WTC11 (cell line): ENCODE measurements around the gene MEGF11. TPM values are rescaled to one million over a fixed set of nuclear protein-coding genes. Genes with fewer than 3 reads are reported as not detected.

ENCODE experiments used
- ATAC-seq: fragments of 200-7000 bp; cut with Tn5 transposase; 2 replicates; pipeline ENCODE4 v1.10.0; 2021; ENCODE audit warnings: mild to moderate bottlenecking, moderate library complexity
- CTCF ChIA-PET: fragments of 300-600 bp; sonication (Branson Sonifier 250); formaldehyde crosslinking; loops from one replicate; lab custom pipeline; 2021; ENCODE audit warnings: antibody characterized with exemption; lab: Charles Lee
- POLR2A ChIA-PET: fragments of 350-600 bp; sonication (Branson Sonifier 250); formaldehyde crosslinking; loops from one replicate; lab custom pipeline; 2021; ENCODE audit warnings: antibody characterized with exemption; lab: Charles Lee
- DNase-seq: peaks from one replicate; pipeline ENCODE4 v3.0.0; 2021; ENCODE audit warnings: low spot score
- H3K27ac Mint-ChIP-seq: 2 replicates; pipeline ENCODE4 v1.8.0; 2021; ENCODE audit warnings: mixed read lengths
- H3K27me3 Mint-ChIP-seq: 2 replicates; pipeline ENCODE4 v1.8.0; 2021; ENCODE audit warnings: low read depth, mild to moderate bottlenecking, moderate library complexity, mixed read lengths
- H3K36me3 Mint-ChIP-seq: 2 replicates; pipeline ENCODE4 v1.8.0; 2021; ENCODE audit warnings: mixed read lengths
- H3K4me1 Mint-ChIP-seq: 2 replicates; pipeline ENCODE4 v1.8.0; 2022; ENCODE audit warnings: mixed read lengths
- H3K4me3 Mint-ChIP-seq: 2 replicates; pipeline ENCODE4 v1.8.0; 2021; ENCODE audit warnings: mild to moderate bottlenecking, moderate library complexity, mixed read lengths
- H3K9me3 Mint-ChIP-seq: 2 replicates; pipeline ENCODE4 v1.8.0; 2021; ENCODE audit warnings: mixed read lengths
- ARID4B ChIP-seq: sonication (generic); formaldehyde crosslinking; IDR thresholded peaks from 2 replicates; pipeline ENCODE4 v1.8.0; 2023; ENCODE audit warnings: missing genetic modification reagents, mild to moderate bottlenecking, borderline replicate concordance
- ATF2 ChIP-seq: sonication (generic); formaldehyde crosslinking; IDR thresholded peaks from 2 replicates; pipeline ENCODE4 v1.8.1; 2022; ENCODE audit warnings: low read depth, missing genetic modification reagents, borderline replicate concordance
- CREM ChIP-seq: sonication (generic); formaldehyde crosslinking; IDR thresholded peaks from 2 replicates; pipeline ENCODE4 v1.8.1; 2022; ENCODE audit warnings: mild to moderate bottlenecking, missing genetic modification reagents, moderate library complexity
- ELF4 ChIP-seq: sonication (generic); formaldehyde crosslinking; IDR thresholded peaks from 2 replicates; pipeline ENCODE4 v1.8.1; 2022; ENCODE audit warnings: low read depth, mild to moderate bottlenecking, moderate library complexity, missing genetic modification reagents
- EMX1 ChIP-seq: fragments of 250-450 bp; sonication (Bioruptor Pico); IDR thresholded peaks from 2 replicates; pipeline ENCODE4 v1.8.0; 2021; ENCODE audit warnings: mild to moderate bottlenecking
- ESRRA ChIP-seq: sonication (generic); formaldehyde crosslinking; IDR thresholded peaks from 2 replicates; pipeline ENCODE4 v1.8.1; 2022; ENCODE audit warnings: mild to moderate bottlenecking, missing genetic modification reagents, borderline replicate concordance
- FOXJ3 ChIP-seq: sonication (generic); formaldehyde crosslinking; IDR thresholded peaks from 2 replicates; pipeline ENCODE4 v1.9.0; 2021; ENCODE audit warnings: missing genetic modification reagents, mild to moderate bottlenecking, borderline replicate concordance
- FOXP4 ChIP-seq: sonication (generic); formaldehyde crosslinking; IDR thresholded peaks from 2 replicates; pipeline ENCODE4 v1.8.0; 2022; ENCODE audit warnings: mild to moderate bottlenecking, missing genetic modification reagents
- GABPB1 ChIP-seq: sonication (generic); formaldehyde crosslinking; IDR thresholded peaks from 2 replicates; pipeline ENCODE4 v1.8.1; 2023; ENCODE audit warnings: mild to moderate bottlenecking, missing genetic modification reagents
- HMGXB4 ChIP-seq: sonication (generic); formaldehyde crosslinking; IDR thresholded peaks from 2 replicates; pipeline ENCODE4 v1.8.1; 2023; ENCODE audit warnings: mild to moderate bottlenecking, moderate library complexity, missing genetic modification reagents
- MAX ChIP-seq: sonication (generic); formaldehyde crosslinking; IDR thresholded peaks from 2 replicates; pipeline ENCODE4 v1.8.0; 2022; ENCODE audit warnings: mild to moderate bottlenecking, missing genetic modification reagents
- MLX ChIP-seq: sonication (generic); formaldehyde crosslinking; IDR thresholded peaks from 2 replicates; pipeline ENCODE4 v1.8.1; 2023; ENCODE audit warnings: mild to moderate bottlenecking, missing genetic modification reagents, moderate library complexity
- NFYB ChIP-seq: sonication (generic); formaldehyde crosslinking; conservative IDR thresholded peaks from 2 replicates; pipeline ENCODE4 v1.8.0; 2022; ENCODE audit warnings: low read depth, missing genetic modification reagents
- NR3C1 ChIP-seq: sonication (generic); formaldehyde crosslinking; conservative IDR thresholded peaks from 2 replicates; pipeline ENCODE4 v1.8.1; 2023; ENCODE audit warnings: low read depth, mild to moderate bottlenecking, missing genetic modification reagents
- OVOL2 ChIP-seq: fragments of 250-450 bp; sonication (Bioruptor Pico); IDR thresholded peaks from 2 replicates; pipeline ENCODE4 v1.9.0; 2021; ENCODE audit warnings: mild to moderate bottlenecking, borderline replicate concordance
- SMAD3 ChIP-seq: sonication (generic); formaldehyde crosslinking; IDR thresholded peaks from 2 replicates; pipeline ENCODE4 v1.8.0; 2022; ENCODE audit warnings: missing genetic modification reagents, mild to moderate bottlenecking, borderline replicate concordance
- SP1 ChIP-seq: sonication (generic); formaldehyde crosslinking; conservative IDR thresholded peaks from 2 replicates; pipeline ENCODE4 v1.8.1; 2022; ENCODE audit warnings: missing genetic modification reagents
- TCF7 ChIP-seq: sonication (generic); formaldehyde crosslinking; IDR thresholded peaks from 2 replicates; pipeline ENCODE4 v1.8.0; 2022; ENCODE audit warnings: mild to moderate bottlenecking, low read depth, missing genetic modification reagents, moderate library complexity
- TP53 ChIP-seq: sonication (generic); formaldehyde crosslinking; IDR thresholded peaks from 2 replicates; pipeline ENCODE4 v1.8.1; 2023; ENCODE audit warnings: mild to moderate bottlenecking, missing genetic modification reagents
- ZNF121 ChIP-seq: sonication (generic); formaldehyde crosslinking; IDR thresholded peaks from 2 replicates; pipeline ENCODE4 v1.8.0; 2023; ENCODE audit warnings: missing genetic modification reagents
- ZNF138 ChIP-seq: sonication (generic); formaldehyde crosslinking; conservative IDR thresholded peaks from 2 replicates; pipeline ENCODE4 v1.8.1; 2022; ENCODE audit warnings: mild to moderate bottlenecking, moderate library complexity, missing genetic modification reagents
- ZNF219 ChIP-seq: sonication (generic); formaldehyde crosslinking; IDR thresholded peaks from 2 replicates; pipeline ENCODE4 v1.8.0; 2023; ENCODE audit warnings: missing genetic modification reagents, mild to moderate bottlenecking, borderline replicate concordance
- ZNF317 ChIP-seq: sonication (generic); formaldehyde crosslinking; IDR thresholded peaks from 2 replicates; pipeline ENCODE4 v1.8.1; 2023; ENCODE audit warnings: low read depth, mild to moderate bottlenecking, moderate library complexity, missing genetic modification reagents, borderline replicate concordance
- ZNF396 ChIP-seq: fragments of 250-450 bp; sonication (Bioruptor Pico); IDR thresholded peaks from 2 replicates; pipeline ENCODE4 v1.8.0; 2021; ENCODE audit warnings: mild to moderate bottlenecking, moderate library complexity, borderline replicate concordance
- total RNA-seq: library from RNA; stranded (reverse); gene quantifications from 3 replicates; pipeline ENCODE4 v1.2.3, GENCODE V29; 2021

The MEGF11 gene
- total RNA-seq, 1 experiment from 2014 or later: 3.3 TPM

- TF ChIP-seq TCF7 (CRISPR knock-in tag) (no peak), FOXP4 (CRISPR knock-in tag) (no peak), ATF2 (CRISPR knock-in tag) (no peak), MLX (CRISPR knock-in tag) (no peak), SMAD3 (CRISPR knock-in tag) (no peak), TP53 (CRISPR knock-in tag) (no peak), SP1 (no peak), FOXJ3 (no peak), NR3C1 (CRISPR knock-in tag) (no peak)
- TF ChIP-seq, all 79 proteins: peak for 0
- Mint-ChIP-seq H3K4me1 (peaks cover 36% of the 10 kb centered on the region), H3K27me3 (no peaks in the 10 kb centered on the region), H3K4me3 (no peak overlapping the region), H3K9me3 (no peaks in the 10 kb centered on the region), H3K27ac (no peak overlapping the region), H3K36me3 (no peaks in the 10 kb centered on the region)
- ATAC-seq (peak; percentile 34; the same call in 1 of the 2 replicates), DNase-seq (no peak)
- CTCF ChIA-PET: interaction anchor here (0.6 to 1.2 kb wide), 4 partner anchors 58 to 135 kb away, joined by 3 to 7 read pairs (median 3); no protein-coding TSS in a partner anchor
- POLR2A ChIA-PET: no interaction called here
Observed at GRCh38 chr15:66017000-66017399, 236.6 kb downstream of the MEGF11 start.

GRCh38 chr15:66016199-66016598 is 237.4 kb downstream of the MEGF11 start:
- H3K27ac Mint-ChIP-seq: no peak overlapping the region
- H3K4me3 Mint-ChIP-seq: no peak overlapping the region
- H3K36me3 Mint-ChIP-seq: no peaks in the 10 kb centered on the region
- H3K9me3 Mint-ChIP-seq: no peaks in the 10 kb centered on the region
- ATAC-seq (no peak), DNase-seq (no peak)
- CTCF ChIA-PET: interaction anchor here (0.6 to 1.2 kb wide), 4 partner anchors 57 to 136 kb away, joined by 3 to 7 read pairs (median 3); no protein-coding TSS in a partner anchor
- peaks cover 30% of the 10 kb centered on the region for H3K4me1 Mint-ChIP-seq
- no peaks in the 10 kb centered on the region for H3K27me3 Mint-ChIP-seq
- POLR2A ChIA-PET: no interaction called here
- TF ChIP-seq NFYB (CRISPR knock-in tag) (no peak), ZNF396 (CRISPR knock-in tag) (no peak), HMGXB4 (no peak), CREM (CRISPR knock-in tag) (no peak), ZNF121 (CRISPR knock-in tag) (no peak), EMX1 (CRISPR knock-in tag) (no peak), MAX (CRISPR knock-in tag) (no peak), ZNF219 (no peak), ELF4 (CRISPR knock-in tag) (no peak), ESRRA (CRISPR knock-in tag) (no peak), OVOL2 (CRISPR knock-in tag) (no peak), ZNF317 (CRISPR knock-in tag) (no peak), GABPB1 (CRISPR knock-in tag) (no peak), ZNF138 (no peak), ARID4B (no peak)
